Gastrocnemius medialis (tissue), 4 donors: Measurements from ENCODE around the gene CHSY1. TPM values are rescaled to one million over a fixed set of nuclear protein-coding genes. Genes with fewer than 3 reads are reported as not detected.

Experiments
- ATAC-seq, 2 donors: fragments of 150-250 bp; one replicate each; pipeline ENCODE4 v1.9.1; 2016
- DNase-seq, 2 donors: peaks; one replicate each; pipeline ENCODE4 v3.0.0-alpha.2; 2019
- H3K27ac ChIP-seq, 4 donors: fragments of 200-600 bp; sonication (generic); 1 replicate in 1 of 4; 2 replicates in 3 of 4; pipeline ENCODE4 v1.5.1; 2016 to 2018; ENCODE audit warnings: mild to moderate bottlenecking in 2 of 4, moderate library complexity in 1 of 4
- H3K27me3 ChIP-seq, 3 donors: fragments of 200-600 bp; sonication (generic) in 2 of 3; 1 replicate in 1 of 3; 2 replicates in 2 of 3; pipeline versions ENCODE4 v1.5.1 to v1.6.0; 2016 to 2019; ENCODE audit warnings: mild to moderate bottlenecking in 1 of 3, moderate library complexity in 1 of 3
- H3K36me3 ChIP-seq, 2 donors: fragments of 200-600 bp; sonication (generic) in 1 of 2; one replicate each; pipeline ENCODE4 v1.5.1; 2017 to 2018
- H3K4me1 ChIP-seq, 2 donors: fragments of 200-600 bp; sonication (generic) in 1 of 2; one replicate each; pipeline ENCODE4 v1.5.1; 2016 to 2017; ENCODE audit warnings: mild to moderate bottlenecking in 2 of 2
- H3K4me3 ChIP-seq, 4 donors: fragments of 200-600 bp; sonication (generic) in 3 of 4; 1 replicate in 1 of 4; 2 replicates in 3 of 4; pipeline ENCODE4 v1.5.1; 2016 to 2019; ENCODE audit warnings: mild to moderate bottlenecking in 2 of 4
- H3K9me3 ChIP-seq, 3 donors: fragments of 200-600 bp; sonication (generic) in 2 of 3; 1 replicate in 1 of 3; 2 replicates in 2 of 3; pipeline ENCODE4 v1.5.1; 2016 to 2019
- POLR2A ChIP-seq, 2 donors: fragments of 450-650 bp; IDR thresholded peaks; one replicate each; pipeline ENCODE4 v1.6.1; 2017; ENCODE audit warnings: antibody characterized with exemption in 2 of 2, mild to moderate bottlenecking in 2 of 2, moderate library complexity in 2 of 2
- in situ Hi-C, 4 donors: fragments of 200-750 bp; cut with MboI; loops; one replicate each; pipeline versions ENCODE4 v1.15.0 to v1.8.0; 2017; ENCODE audit warnings: low sequenced_read_pairs in 4 of 4
- intact Hi-C: fragments of 100-400 bp; cut with DNase I; formaldehyde crosslinking; loops from one replicate; pipeline ENCODE4 v1.15.1; 2023; ENCODE audit warnings: low total_unique reads
- total RNA-seq, 4 donors: library from RNA; depleted of rRNA; stranded (reverse); fragments of >200 nt; gene quantifications; one replicate each; pipeline versions ENCODE4 v1.1.0 to v1.2.3, GENCODE V29; 2016
- TF ChIP-seq, protein P1 (sequence below), 5 experiments: fragments of 450-650 bp in 3 of 5; fragments of 200-600 bp in 2 of 5; sonication (generic) in 2 of 5; IDR thresholded peaks in 4 of 5; conservative IDR thresholded peaks in 1 of 5; 1 replicate in 4 of 5; 2 replicates in 1 of 5; pipeline ENCODE4 v1.5.1; 2016 to 2019; ENCODE audit warnings: antibody characterized with exemption in 5 of 5, mild to moderate bottlenecking in 3 of 5, moderate library complexity in 3 of 5

The CHSY1 gene
- total RNA-seq, 4 donors from 2014 or later = 4.6 to 8.3 (median 7.1) TPM

DNA sequence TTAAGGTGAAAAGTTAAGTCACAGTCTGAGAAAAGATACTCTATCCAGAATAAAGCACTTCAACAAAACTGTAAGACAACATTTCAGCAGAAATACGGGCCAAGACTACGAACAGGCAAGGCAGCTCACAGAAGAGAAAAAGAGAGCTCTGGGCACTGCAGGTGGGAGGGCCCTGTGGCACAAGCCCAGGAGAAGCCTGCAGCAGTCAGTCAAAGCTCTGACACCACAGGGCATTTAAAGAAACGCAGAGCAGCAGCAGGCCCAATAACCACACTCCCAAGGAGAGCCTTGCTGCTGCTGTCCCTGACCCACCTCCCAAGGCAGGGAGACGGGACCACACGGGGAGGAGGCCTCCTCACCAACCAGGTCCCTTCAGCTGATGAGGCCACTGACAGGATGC, 19.2 kb downstream of the CHSY1 start:
- Histone ChIP-seq H3K4me1 (peaks cover 14 to 18% of the 10 kb centered on the region in 2 donors), H3K27ac (no peak overlapping the region), H3K4me3 (no peak overlapping the region), H3K27me3 (no peaks in the 10 kb centered on the region), H3K36me3 (peaks cover 3 to 15% of the 10 kb centered on the region in 2 donors), H3K9me3 (no peaks in the 10 kb centered on the region)
- TF ChIP-seq, protein P1, sequence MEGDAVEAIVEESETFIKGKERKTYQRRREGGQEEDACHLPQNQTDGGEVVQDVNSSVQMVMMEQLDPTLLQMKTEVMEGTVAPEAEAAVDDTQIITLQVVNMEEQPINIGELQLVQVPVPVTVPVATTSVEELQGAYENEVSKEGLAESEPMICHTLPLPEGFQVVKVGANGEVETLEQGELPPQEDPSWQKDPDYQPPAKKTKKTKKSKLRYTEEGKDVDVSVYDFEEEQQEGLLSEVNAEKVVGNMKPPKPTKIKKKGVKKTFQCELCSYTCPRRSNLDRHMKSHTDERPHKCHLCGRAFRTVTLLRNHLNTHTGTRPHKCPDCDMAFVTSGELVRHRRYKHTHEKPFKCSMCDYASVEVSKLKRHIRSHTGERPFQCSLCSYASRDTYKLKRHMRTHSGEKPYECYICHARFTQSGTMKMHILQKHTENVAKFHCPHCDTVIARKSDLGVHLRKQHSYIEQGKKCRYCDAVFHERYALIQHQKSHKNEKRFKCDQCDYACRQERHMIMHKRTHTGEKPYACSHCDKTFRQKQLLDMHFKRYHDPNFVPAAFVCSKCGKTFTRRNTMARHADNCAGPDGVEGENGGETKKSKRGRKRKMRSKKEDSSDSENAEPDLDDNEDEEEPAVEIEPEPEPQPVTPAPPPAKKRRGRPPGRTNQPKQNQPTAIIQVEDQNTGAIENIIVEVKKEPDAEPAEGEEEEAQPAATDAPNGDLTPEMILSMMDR (IDR thresholded peaks at IDR 0.05 in 4 of 5, conservative IDR thresholded peaks at IDR 0.05 in 1 of 5) = no peak
- no peak for TF ChIP-seq POLR2A (IDR thresholded peaks at IDR 0.05)
- in situ Hi-C loops = no loop called here
- ATAC-seq = no peak
- DNase-seq = peak in 1 of 2 donors; percentile 25
- intact Hi-C loops = no loop called here

DNA sequence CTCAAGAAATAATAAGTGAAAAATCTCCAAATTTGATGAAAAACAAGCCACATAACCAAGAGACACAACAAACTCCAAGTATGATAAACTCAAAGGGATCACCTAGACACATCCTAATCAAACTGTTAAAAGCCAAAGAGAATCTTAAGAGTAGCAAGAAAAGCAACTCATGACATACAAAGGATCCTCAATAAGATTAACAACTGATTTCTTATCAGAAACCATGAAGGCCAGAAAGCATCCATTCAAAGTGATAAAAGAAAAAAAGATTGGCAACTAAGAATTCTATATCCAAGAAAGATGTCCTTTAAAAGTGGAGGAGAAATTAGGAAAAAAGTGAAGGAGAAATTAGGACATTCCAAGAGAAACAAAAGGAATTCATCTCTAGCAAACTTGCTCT, 23.5 kb downstream of the CHSY1 start:
- H3K27ac ChIP-seq = no peak overlapping the region
- DNase-seq (no peak), ATAC-seq (no peak)
- H3K9me3 ChIP-seq = no peaks in the 10 kb centered on the region
- in situ Hi-C loops (no loop called here), intact Hi-C loops (no loop called here)
- peaks cover 0 to 3% of the 10 kb centered on the region in 2 donors for H3K36me3 ChIP-seq
- H3K4me3 ChIP-seq = no peak overlapping the region
- peaks cover 14 to 25% of the 10 kb centered on the region in 2 donors for H3K4me1 ChIP-seq
- no peak for TF ChIP-seq POLR2A (IDR thresholded peaks at IDR 0.05)
- TF ChIP-seq, protein P1 (IDR thresholded peaks at IDR 0.05 in 4 of 5, conservative IDR thresholded peaks at IDR 0.05 in 1 of 5) = no peak
- no peaks in the 10 kb centered on the region for H3K27me3 ChIP-seq

DNA sequence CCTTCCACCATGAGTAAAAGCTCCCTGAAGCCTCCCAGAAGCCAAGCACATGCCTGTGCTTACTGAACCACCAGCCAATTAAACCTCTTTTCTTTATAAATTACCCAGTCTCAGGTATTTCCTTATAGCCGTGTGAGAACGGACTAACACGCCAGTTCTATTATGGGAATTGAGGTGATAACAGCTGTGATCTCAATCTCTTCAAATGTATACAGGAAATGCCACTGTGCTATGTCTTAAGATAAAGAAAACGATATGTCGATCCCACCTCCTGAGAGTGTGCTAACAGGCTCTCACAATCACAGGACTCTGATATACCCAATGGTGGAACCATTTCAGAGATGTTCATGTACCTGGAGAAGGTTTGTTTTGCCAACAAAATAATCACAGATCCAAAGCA, 26.2 kb downstream of the CHSY1 start:
- DNase-seq (no peak), ATAC-seq (no peak)
- Histone ChIP-seq H3K27ac (no peak overlapping the region), H3K4me1 (peaks cover 5 to 14% of the 10 kb centered on the region in 2 donors), H3K27me3 (no peaks in the 10 kb centered on the region), H3K4me3 (no peak overlapping the region), H3K9me3 (no peaks in the 10 kb centered on the region), H3K36me3 (peaks cover 0 to 3% of the 10 kb centered on the region in 2 donors)
- TF ChIP-seq, protein P1 (IDR thresholded peaks at IDR 0.05 in 4 of 5, conservative IDR thresholded peaks at IDR 0.05 in 1 of 5) = no peak
- TF ChIP-seq POLR2A (IDR thresholded peaks at IDR 0.05) = no peak
- intact Hi-C loops = no loop called here
- in situ Hi-C loops = no loop called here

DNA sequence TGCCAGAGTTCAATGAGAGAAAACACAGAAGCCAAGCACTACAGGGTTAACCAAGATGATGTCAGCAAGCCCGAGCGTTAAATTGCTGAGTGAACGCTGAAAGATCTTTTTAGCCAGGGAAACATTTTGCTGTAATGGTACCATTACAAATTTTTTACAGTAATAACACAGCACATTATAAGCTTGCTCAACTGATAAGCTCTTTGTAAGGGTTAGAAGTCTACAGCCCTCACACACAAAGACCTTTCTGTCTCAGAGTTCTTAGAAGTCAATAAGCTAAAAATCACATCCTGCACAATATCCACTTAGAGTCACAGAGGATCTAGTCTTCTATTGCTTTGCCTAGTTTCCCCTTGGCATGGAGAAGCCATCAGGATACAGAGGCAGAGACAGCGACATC, 29.9 kb downstream of the CHSY1 start:
- TF ChIP-seq POLR2A (IDR thresholded peaks at IDR 0.05) = no peak
- TF ChIP-seq, protein P1 (IDR thresholded peaks at IDR 0.05 in 4 of 5, conservative IDR thresholded peaks at IDR 0.05 in 1 of 5) = no peak
- Histone ChIP-seq H3K9me3 (no peaks in the 10 kb centered on the region), H3K27ac (no peak overlapping the region), H3K36me3 (no peaks in the 10 kb centered on the region), H3K27me3 (no peaks in the 10 kb centered on the region), H3K4me1 (peaks cover 5 to 9% of the 10 kb centered on the region in 2 donors), H3K4me3 (no peak overlapping the region)
- DNase-seq (no peak), ATAC-seq (no peak)
- intact Hi-C loops (no loop called here), in situ Hi-C loops (no loop called here)

DNA sequence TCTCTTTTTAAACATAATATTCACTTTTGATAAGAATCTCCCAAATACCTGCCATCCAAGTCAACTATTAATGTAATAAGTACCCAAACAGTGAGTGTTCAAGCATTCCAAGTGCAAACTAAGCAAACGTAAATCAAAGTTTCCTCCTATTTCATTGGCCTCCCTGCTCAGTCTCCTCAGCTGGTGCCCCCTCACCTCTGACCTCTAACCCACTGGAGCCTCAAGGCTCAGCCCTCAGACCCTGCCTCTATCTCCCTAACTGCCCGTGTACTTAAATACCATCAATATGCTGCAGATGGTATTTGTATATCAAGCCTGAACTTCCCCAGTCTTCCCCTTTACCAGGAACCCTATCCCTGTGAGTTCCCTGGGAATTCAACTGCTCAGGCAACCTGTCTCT, 31.8 kb downstream of the CHSY1 start:
- no peaks in the 10 kb centered on the region for H3K36me3 ChIP-seq
- intact Hi-C loops (no loop called here), in situ Hi-C loops (no loop called here)
- DNase-seq (no peak), ATAC-seq (no peak)
- TF ChIP-seq, protein P1 (IDR thresholded peaks at IDR 0.05 in 4 of 5, conservative IDR thresholded peaks at IDR 0.05 in 1 of 5) = no peak
- TF ChIP-seq POLR2A (IDR thresholded peaks at IDR 0.05) = no peak
- no peaks in the 10 kb centered on the region for H3K9me3 ChIP-seq
- no peaks in the 10 kb centered on the region for H3K27me3 ChIP-seq
- H3K4me1 ChIP-seq = peaks cover 5 to 7% of the 10 kb centered on the region in 2 donors
- no peak overlapping the region for H3K4me3 ChIP-seq
- no peak overlapping the region for H3K27ac ChIP-seq
